ENCODE measurements around the gene ZFPM1.

The ZFPM1 gene

GRCh38 chr16:88545781-88546180 lies 92.7 kb downstream of the ZFPM1 start:
- no peak overlapping the region for H3K4me3 ChIP-seq (replicated peaks; ENCODE audit: insufficient read depth, low read length)
- H3K27ac ChIP-seq (replicated peaks): no peak overlapping the region
- H3K27me3 ChIP-seq (ENCODE audit: insufficient read depth, poor library complexity, severe bottlenecking): no peaks in the 10 kb centered on the region
- TF ChIP-seq REST (IDR thresholded peaks at IDR 0.05; ENCODE audit: insufficient replicate concordance, low read depth) (no peak), POLR2AphosphoS5 (IDR thresholded peaks at IDR 0.05; ENCODE audit: low read depth) (no peak), GABPA (IDR thresholded peaks at IDR 0.05; ENCODE audit: low read depth) (no peak), SPI1 (IDR thresholded peaks at IDR 0.05; ENCODE audit: borderline replicate concordance, low read depth) (no peak)
- no peak for DNase-seq (ENCODE audit: low read depth in 1 of 2, low spot score in 1 of 2)

- no peak for TF ChIP-seq REST (IDR thresholded peaks at IDR 0.05; ENCODE audit: insufficient replicate concordance, low read depth)
- no peak for TF ChIP-seq GABPA (IDR thresholded peaks at IDR 0.05; ENCODE audit: low read depth)
- no peak for TF ChIP-seq POLR2AphosphoS5 (IDR thresholded peaks at IDR 0.05; ENCODE audit: low read depth)
- no peak for TF ChIP-seq SPI1 (IDR thresholded peaks at IDR 0.05; ENCODE audit: borderline replicate concordance, low read depth)
- TF ChIP-seq CTCF (IDR thresholded peaks at IDR 0.05; ENCODE audit: insufficient read depth, low read length): no peak
- no peak overlapping the region for H3K27ac ChIP-seq (replicated peaks)
- H3K27me3 ChIP-seq (ENCODE audit: insufficient read depth, poor library complexity, severe bottlenecking): no peaks in the 10 kb centered on the region
- no peak overlapping the region for H3K4me3 ChIP-seq (replicated peaks; ENCODE audit: insufficient read depth, low read length)
- no peak for DNase-seq (ENCODE audit: low read depth in 1 of 2, low spot score in 1 of 2)
Measured at GRCh38 chr16:88548131-88548874, 95.2 kb downstream of the ZFPM1 start.

- Histone ChIP-seq H3K27ac (replicated peaks) (no peak overlapping the region), H3K4me3 (replicated peaks; ENCODE audit: insufficient read depth, low read length) (no peak overlapping the region), H3K27me3 (ENCODE audit: insufficient read depth, poor library complexity, severe bottlenecking) (no peaks in the 10 kb centered on the region)
- no peak for TF ChIP-seq GABPA (IDR thresholded peaks at IDR 0.05; ENCODE audit: low read depth)
- no peak for TF ChIP-seq POLR2AphosphoS5 (IDR thresholded peaks at IDR 0.05; ENCODE audit: low read depth)
- no peak for TF ChIP-seq REST (IDR thresholded peaks at IDR 0.05; ENCODE audit: insufficient replicate concordance, low read depth)
- no peak for TF ChIP-seq CTCF (IDR thresholded peaks at IDR 0.05; ENCODE audit: insufficient read depth, low read length)
- TF ChIP-seq SPI1 (IDR thresholded peaks at IDR 0.05; ENCODE audit: borderline replicate concordance, low read depth): no peak
- DNase-seq (ENCODE audit: low read depth in 1 of 2, low spot score in 1 of 2): no peak
Measured at GRCh38 chr16:88548985-88549384, 95.9 kb downstream of the ZFPM1 start.

All from HL-60 (cell line).